Measurements from ENCODE around the gene MRFAP1.
"Not testable (repeated sequence)": the region's sequence is repeated elsewhere in the genome, so short reads cannot be mapped to it uniquely, and the experiment has no call there.

MRFAP1 gene

DNA sequence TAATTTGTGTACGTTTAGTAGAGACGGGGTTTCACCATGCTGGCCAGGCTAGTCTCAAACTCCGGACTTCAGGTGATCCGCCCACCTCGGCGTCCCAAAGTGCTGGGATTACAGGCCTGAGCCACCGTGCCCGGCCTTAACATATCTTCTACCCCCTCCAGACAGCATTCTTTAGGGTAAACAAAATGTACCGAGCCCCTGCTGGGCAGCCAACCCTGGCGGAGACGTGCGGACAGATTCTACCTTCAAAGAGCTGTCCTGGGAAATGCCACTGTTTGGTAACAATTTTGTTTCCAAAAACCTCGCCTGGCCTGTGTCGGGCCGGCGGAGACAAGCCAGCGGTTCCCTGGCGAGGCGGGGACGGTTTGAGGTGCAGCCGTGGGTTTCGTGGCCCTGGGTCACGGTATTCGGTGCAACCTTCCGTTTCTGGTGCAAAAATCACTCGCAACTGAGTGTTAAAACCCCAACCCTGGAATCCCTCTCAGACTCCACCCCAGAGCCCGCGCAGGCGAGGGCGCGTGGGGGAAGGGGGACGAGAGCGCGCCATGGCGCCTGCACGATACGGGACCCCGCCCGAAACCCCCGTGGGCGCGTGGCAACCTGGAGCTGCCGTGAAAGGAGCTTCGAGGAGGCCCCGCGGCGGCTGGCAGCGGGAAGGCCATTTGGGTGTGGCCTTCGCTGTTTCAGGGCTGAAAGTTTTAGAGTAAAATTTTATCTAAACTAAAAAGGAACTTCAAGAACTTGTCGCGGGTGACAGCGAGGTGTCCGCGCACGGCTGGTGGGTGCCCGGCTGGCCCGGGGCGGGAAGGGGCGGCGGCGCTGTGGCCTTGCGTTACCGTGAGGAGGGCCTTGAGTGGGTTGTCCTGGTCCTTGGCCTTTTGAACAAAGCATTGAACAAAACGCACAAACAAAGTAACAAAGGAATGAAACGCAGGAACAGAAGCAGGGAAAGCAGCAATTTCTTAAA, 17.0 kb downstream of the MRFAP1 start:
- Mint-ChIP-seq H3K4me3 (no peak overlapping the region), H3K9me3 (no peaks in the 10 kb centered on the region), H3K27me3 (peaks cover 59% of the 10 kb centered on the region), H3K4me1 (ENCODE audit: low read depth) (peaks cover 27% of the 10 kb centered on the region), H3K27ac (no peak overlapping the region), H3K36me3 (ENCODE audit: low read depth) (no peaks in the 10 kb centered on the region)
- intact Hi-C loops (cut with micrococcal nuclease): no loop called here

DNA sequence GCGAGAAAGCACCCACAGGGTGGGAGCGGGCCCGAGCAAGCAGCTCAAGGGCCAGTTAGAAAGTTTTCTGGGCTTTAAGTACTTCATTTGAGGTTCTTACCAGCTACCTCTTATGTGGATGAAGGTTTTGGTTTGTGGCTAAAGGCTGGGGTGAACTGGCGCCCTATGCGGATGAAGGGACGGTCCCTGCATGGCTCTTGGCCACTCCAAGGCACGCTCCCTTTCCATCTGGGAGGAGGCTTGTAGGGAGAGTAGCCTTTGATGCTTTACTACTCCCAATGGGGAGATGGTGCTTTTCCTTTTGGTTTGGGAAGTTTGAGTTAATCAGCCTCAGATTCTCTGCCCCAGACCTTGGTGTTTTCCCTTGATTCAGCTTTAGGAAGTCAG, 17.7 kb downstream of the MRFAP1 start:
- no peaks in the 10 kb centered on the region for H3K9me3 Mint-ChIP-seq
- peaks cover 65% of the 10 kb centered on the region for H3K27me3 Mint-ChIP-seq
- no peaks in the 10 kb centered on the region for H3K36me3 Mint-ChIP-seq (ENCODE audit: low read depth)
- peak overlapping the region; percentile 65 for H3K4me3 Mint-ChIP-seq
- intact Hi-C loops (cut with micrococcal nuclease): no loop called here
- peaks cover 27% of the 10 kb centered on the region for H3K4me1 Mint-ChIP-seq (ENCODE audit: low read depth)
- H3K27ac Mint-ChIP-seq: peak overlapping the region; percentile 30

DNA sequence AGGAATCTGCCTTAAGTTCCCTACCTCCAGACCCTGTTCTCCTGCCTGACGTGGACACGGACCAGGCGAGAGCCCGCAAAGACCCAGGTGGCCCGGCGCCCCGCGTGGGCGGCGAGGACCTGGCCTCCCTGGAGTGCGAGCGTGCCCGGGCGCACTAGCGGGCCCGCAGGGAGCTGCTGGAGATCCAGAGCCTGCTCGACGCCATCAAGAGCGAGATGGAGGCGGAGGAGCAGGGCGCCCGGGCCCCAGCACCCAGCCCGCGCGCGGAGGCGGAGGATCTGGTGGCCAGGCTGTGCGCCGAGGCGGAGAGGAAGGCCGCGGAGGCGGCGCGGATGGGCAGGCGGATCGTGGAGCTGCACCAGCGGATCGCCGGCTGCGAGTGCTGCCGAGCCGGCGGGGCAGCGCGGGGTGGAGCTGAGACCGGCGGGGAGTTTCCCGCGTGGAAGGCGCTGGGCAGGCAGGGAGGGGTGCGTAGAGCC, 18.2 kb downstream of the MRFAP1 start:
- no peaks in the 10 kb centered on the region for H3K36me3 Mint-ChIP-seq (ENCODE audit: low read depth)
- peaks cover 27% of the 10 kb centered on the region for H3K4me1 Mint-ChIP-seq (ENCODE audit: low read depth)
- peak overlapping the region; percentile 30 for H3K27ac Mint-ChIP-seq
- H3K27me3 Mint-ChIP-seq: peaks cover 70% of the 10 kb centered on the region
- peak overlapping the region; percentile 65 for H3K4me3 Mint-ChIP-seq
- H3K9me3 Mint-ChIP-seq: no peaks in the 10 kb centered on the region
- intact Hi-C loops (cut with micrococcal nuclease): no loop called here

DNA sequence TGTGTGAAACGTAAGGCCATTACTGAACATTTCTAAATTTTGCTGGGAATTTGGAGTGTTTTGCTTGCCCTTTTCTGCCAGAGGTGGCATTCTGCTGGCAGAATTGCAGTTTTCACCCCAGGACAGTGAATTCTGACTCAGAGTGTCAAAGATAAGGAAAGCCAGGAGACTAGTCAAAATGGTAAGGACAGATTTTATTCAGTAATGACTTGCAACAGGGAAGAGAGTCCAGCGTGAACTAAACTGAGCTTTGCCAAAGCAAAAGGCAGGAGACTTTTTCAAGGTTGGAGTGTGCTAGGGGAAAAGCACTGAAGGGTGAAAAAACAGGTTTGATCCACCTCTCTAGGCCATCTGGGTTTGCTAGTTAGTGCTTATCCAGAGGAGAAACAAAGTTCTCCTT, 19.4 kb downstream of the MRFAP1 start:
- Mint-ChIP-seq H3K36me3 (ENCODE audit: low read depth) (no peaks in the 10 kb centered on the region), H3K27me3 (peaks cover 68% of the 10 kb centered on the region), H3K4me3 (no peak overlapping the region), H3K9me3 (no peaks in the 10 kb centered on the region), H3K27ac (no peak overlapping the region), H3K4me1 (ENCODE audit: low read depth) (peaks cover 27% of the 10 kb centered on the region)
- intact Hi-C loops (cut with micrococcal nuclease): no loop called here

DNA sequence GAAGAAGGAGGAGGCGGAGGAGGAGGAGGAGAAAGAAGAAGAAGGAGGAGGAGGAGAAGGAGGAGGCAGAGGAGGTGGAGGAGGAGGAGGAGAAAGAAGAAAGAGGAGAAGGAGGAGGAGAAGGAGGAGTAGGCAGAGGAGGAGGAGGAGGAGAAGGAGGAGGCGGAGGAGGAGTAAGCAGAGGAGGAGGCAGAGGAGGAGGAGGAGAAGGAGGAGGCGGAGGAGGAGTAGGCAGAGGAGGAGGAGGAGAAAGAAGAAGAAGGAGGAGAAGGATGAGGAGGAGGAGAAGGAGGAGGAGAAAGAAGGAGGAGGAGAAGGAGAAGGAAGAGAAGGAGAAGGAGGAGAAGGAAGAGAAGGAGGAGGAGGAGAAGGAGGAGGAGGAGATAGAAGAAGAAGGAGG, 19.9 kb downstream of the MRFAP1 start:
- no peak overlapping the region for H3K4me3 Mint-ChIP-seq

DNA sequence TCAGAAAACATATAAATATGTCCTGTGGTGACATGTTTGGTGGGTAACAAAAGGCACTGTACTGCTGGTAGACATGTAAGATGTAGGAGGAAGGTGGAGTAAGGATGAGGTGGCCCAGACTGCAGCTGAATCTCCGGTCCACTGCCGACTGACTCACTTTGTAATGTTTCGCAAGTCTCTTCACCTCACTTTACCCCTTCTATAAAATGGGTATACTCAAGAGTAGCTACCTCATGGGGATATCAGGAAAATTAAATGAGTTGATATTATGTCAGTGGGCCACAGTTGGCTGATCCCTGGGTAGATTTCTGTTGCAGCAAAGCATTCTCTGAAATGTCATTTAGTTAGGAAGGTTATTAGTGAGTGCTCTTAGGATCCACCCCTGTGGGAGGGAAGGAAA, 22.1 kb downstream of the MRFAP1 start:
- Mint-ChIP-seq H3K27ac (no peak overlapping the region), H3K4me3 (no peak overlapping the region), H3K4me1 (ENCODE audit: low read depth) (peaks cover 27% of the 10 kb centered on the region), H3K36me3 (ENCODE audit: low read depth) (no peaks in the 10 kb centered on the region), H3K9me3 (no peaks in the 10 kb centered on the region), H3K27me3 (peaks cover 65% of the 10 kb centered on the region)
- intact Hi-C loops (cut with micrococcal nuclease): no loop called here

More for the DNA sequence above, 19.9 kb downstream of the MRFAP1 start:
- Mint-ChIP-seq H3K27ac (no peak overlapping the region), H3K27me3 (peaks cover 68% of the 10 kb centered on the region), H3K36me3 (ENCODE audit: low read depth) (no peaks in the 10 kb centered on the region), H3K4me1 (ENCODE audit: low read depth) (peaks cover 27% of the 10 kb centered on the region), H3K9me3 (no peaks in the 10 kb centered on the region)
- intact Hi-C loops (cut with micrococcal nuclease): no loop called here

DNA sequence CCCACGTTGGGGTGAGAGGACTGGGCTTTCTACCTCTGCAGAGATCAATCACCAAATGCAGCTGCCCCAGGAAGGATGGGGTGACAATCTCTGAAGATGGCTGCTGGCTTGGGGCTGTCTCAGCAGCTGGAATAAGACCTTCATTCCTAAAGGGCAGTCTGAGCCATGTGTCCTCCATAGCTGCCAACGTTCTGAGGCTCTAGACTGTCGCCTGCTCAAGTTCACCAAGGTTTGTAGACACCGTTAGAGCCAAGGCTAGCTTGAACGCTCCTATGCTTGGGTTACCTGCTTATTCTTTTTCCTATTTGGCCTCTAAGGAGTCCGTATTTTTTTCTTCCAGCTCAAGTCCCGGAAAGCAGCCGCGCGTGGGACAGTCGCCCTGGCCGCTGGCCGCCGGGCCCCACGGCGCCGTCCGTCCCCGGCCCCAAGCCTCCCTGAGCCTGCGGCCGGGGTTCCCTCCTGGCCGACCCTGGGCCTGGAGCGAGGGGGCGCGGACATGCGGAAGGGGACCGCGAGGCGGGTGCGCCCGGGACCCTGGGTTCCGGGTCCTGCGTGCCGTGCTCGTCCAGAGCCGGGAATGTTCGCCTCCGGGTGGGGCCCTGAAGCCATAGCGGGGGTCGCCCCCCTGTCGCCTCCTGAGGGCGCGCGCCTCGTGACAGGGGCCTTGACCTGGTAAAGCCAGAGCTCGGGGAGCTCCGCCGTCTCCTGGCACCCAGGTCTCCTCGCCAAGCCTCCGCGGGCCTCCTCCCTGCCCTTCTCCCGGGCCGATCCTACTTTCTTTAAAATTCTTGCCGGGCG, 23.3 kb downstream of the MRFAP1 start:
- intact Hi-C loops (cut with micrococcal nuclease): no loop called here

DNA sequence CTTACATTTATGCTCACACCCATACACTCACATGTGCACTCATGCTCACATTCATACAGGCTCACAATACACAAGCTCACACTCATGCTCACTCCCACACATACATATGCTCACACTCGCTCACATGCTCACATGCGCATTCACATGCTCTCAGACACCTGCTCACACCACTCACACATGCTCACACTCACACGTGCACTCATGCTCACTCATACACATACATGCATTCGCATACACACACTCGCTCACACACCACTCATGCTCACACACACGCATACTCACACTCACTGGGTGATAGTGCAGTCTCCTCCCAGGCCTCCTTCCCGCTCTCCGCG, 24.8 kb downstream of the MRFAP1 start:
- H3K36me3 Mint-ChIP-seq (ENCODE audit: low read depth): no peaks in the 10 kb centered on the region
- H3K9me3 Mint-ChIP-seq: no peaks in the 10 kb centered on the region
- intact Hi-C loops (cut with micrococcal nuclease): no loop called here
- no peak overlapping the region for H3K4me3 Mint-ChIP-seq
- H3K4me1 Mint-ChIP-seq (ENCODE audit: low read depth): peaks cover 5% of the 10 kb centered on the region
- H3K27me3 Mint-ChIP-seq: peaks cover 44% of the 10 kb centered on the region
- H3K27ac Mint-ChIP-seq: no peak overlapping the region

More for the DNA sequence above, 23.3 kb downstream of the MRFAP1 start:
- H3K27me3 Mint-ChIP-seq: peaks cover 58% of the 10 kb centered on the region
- no peaks in the 10 kb centered on the region for H3K36me3 Mint-ChIP-seq (ENCODE audit: low read depth)
- H3K9me3 Mint-ChIP-seq: no peaks in the 10 kb centered on the region
- no peak overlapping the region for H3K4me3 Mint-ChIP-seq
- no peak overlapping the region for H3K27ac Mint-ChIP-seq
- peaks cover 20% of the 10 kb centered on the region for H3K4me1 Mint-ChIP-seq (ENCODE audit: low read depth)

DNA sequence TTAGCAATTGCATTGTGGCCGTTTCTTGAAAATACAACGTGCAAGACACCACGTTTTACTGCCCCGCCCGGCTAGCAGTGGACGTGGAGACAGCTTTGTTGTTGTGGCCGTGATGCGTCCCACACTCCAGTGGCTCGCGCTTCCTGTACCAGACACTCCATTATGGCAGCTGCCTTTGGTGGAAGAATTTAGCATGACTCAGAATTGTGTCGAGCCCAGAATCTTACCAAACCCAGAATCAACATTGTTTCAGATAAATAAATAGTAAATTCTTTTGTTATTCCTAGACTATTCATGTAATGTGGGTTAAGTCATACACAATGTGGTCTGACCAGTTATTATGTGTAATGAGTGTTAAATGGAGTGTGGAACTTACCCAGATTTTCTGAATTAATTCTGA, 27.9 kb downstream of the MRFAP1 start:
- Mint-ChIP-seq H3K9me3 (no peaks in the 10 kb centered on the region), H3K36me3 (ENCODE audit: low read depth) (peaks cover 6% of the 10 kb centered on the region), H3K4me1 (ENCODE audit: low read depth) (peaks cover 3% of the 10 kb centered on the region), H3K4me3 (no peak overlapping the region), H3K27me3 (peaks cover 15% of the 10 kb centered on the region), H3K27ac (no peak overlapping the region)
- intact Hi-C loops (cut with micrococcal nuclease): no loop called here

DNA sequence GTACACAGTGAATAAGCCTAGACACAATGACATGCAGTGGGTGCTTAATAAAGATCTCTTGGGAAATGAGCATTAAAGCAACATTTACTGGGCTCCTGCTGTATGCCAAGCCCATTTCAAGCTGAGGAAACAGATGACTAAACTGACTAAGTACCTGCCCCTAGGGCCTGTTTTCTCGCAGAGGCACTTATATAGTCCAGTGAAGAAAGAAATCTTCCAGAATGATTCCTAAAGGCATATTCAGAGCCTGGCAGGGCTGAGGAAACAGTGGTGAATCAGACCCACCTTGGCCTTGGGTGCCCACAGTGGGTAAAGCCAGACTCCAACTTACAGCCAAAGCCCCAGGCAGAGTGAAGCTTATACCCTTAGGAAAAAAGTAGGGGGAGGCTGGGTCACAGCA, 31.2 kb downstream of the MRFAP1 start:
- H3K4me1 Mint-ChIP-seq (ENCODE audit: low read depth): peaks cover 32% of the 10 kb centered on the region
- H3K27me3 Mint-ChIP-seq: peaks cover 6% of the 10 kb centered on the region
- intact Hi-C loops (cut with micrococcal nuclease): loop anchor here (5.0 kb wide), 1 partner anchor 36 kb away; the partner anchor contains the start of gene MRFAP1L1
- H3K36me3 Mint-ChIP-seq (ENCODE audit: low read depth): peaks cover 38% of the 10 kb centered on the region
- H3K27ac Mint-ChIP-seq: no peak overlapping the region
- no peak overlapping the region for H3K4me3 Mint-ChIP-seq
- H3K9me3 Mint-ChIP-seq: no peaks in the 10 kb centered on the region

DNA sequence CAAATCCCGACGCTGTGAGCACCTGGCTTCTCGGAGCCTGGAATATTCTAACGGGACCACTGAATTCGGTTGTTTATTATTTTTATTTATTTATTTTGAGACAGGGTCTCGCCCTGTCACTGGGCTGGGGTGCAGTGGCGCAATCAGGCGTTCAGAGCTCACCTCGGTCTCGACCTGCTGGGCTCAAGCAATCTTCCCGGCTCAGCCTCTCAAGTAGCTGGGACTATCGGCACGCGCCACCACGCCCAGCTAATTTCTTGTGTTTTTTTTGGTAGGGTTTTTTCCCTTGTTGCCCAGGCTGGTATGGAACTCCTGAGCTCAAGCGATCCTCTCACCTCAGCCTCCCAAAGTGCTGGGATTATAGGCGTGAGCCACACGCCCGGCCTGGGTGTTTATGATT, 31.6 kb downstream of the MRFAP1 start:
- Mint-ChIP-seq H3K27me3 (peaks cover 6% of the 10 kb centered on the region), H3K9me3 (no peaks in the 10 kb centered on the region), H3K27ac (no peak overlapping the region), H3K36me3 (ENCODE audit: low read depth) (peaks cover 43% of the 10 kb centered on the region), H3K4me3 (no peak overlapping the region), H3K4me1 (ENCODE audit: low read depth) (peaks cover 37% of the 10 kb centered on the region)
- intact Hi-C loops (cut with micrococcal nuclease): loop anchor here (5.0 kb wide), 1 partner anchor 35 kb away; the partner anchor contains the start of gene MRFAP1L1

DNA sequence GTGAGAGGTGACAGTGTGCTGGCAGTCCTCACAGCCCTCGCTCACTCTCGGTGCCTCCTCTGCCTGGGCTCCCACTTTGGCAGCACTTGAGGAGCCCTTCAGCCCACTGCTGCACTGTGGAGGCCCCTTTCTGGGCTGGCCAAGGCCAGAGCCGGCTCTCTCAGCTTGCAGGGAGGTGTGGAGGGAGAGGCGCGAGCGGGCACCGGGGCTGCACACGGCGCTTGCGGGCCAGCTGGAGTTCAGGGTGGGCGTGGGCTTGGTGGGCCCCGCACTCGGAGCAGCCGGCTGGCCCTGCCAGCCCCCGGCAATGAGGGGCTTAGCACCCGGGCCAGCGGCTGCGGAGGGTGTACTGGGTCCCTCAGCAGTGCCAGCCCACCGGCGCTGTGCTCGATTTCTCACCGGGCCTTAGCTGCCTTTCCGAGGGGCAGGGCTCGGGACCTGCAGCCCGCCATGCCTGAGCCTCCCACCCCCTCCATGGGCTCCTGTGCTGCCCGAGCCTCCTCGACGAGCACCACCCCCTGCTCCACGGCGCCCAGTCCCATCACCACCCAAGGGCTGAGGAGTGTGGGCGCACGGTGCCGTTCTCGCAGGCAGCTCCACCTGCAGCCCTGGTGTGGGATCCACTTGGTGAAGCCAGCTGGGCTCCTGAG, 32.2 kb downstream of the MRFAP1 start:
- H3K4me3 Mint-ChIP-seq, H3K27me3 Mint-ChIP-seq, H3K9me3 Mint-ChIP-seq: not testable (repeated sequence)
- peaks cover 42% of the 10 kb centered on the region for H3K4me1 Mint-ChIP-seq (ENCODE audit: low read depth)
- H3K36me3 Mint-ChIP-seq (ENCODE audit: low read depth): peaks cover 45% of the 10 kb centered on the region
- intact Hi-C loops (cut with micrococcal nuclease): loop anchor here (5.0 kb wide), 1 partner anchor 35 kb away; the partner anchor contains the start of gene MRFAP1L1
- H3K27ac Mint-ChIP-seq: peak overlapping the region; percentile 97

DNA sequence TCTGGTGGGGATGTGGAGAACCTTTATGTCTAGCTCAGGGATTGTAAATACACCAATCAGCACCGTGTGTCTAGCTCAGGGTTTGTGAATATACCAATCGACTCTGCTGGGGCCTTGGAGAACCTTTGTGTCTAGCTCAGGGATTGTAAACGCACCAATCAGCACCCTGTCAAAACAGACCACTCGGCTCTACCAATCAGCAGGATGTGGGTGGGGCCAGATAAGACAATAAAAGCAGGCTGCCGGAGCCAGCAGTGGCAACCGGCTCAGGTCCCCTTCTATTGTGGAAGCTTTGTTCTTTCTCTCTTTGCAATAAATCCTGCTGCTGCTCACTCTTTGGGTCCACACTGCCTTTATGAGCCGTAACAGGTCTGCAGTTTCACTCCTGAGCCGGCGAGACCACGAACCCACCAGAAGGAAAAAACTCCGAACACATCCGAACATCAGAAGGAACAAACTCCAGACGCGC, 32.7 kb downstream of the MRFAP1 start:
- not testable (repeated sequence) for H3K27me3 Mint-ChIP-seq, H3K9me3 Mint-ChIP-seq
- Mint-ChIP-seq H3K36me3 (ENCODE audit: low read depth) (peaks cover 45% of the 10 kb centered on the region), H3K27ac (peak overlapping the region; percentile 97), H3K4me3 (peak overlapping the region; percentile 92), H3K4me1 (ENCODE audit: low read depth) (peaks cover 45% of the 10 kb centered on the region)
- intact Hi-C loops (cut with micrococcal nuclease): loop anchor here (5.0 kb wide), 1 partner anchor 34 kb away; the partner anchor contains the start of gene MRFAP1L1

Data from dendritic cell treated with granulocyte-macrophage colony-stimulating factor and Interleukin-4, amounts not matched to agents 40 ng/mL and 50 ng/mL, for 4 days (primary cell).